HG03521 (cell line): ENCODE results near the gene RPL5.

Experiments
- ATAC-seq: cut with Tn5 transposase; IDR thresholded peaks from one replicate; pipeline ENCODE4 v1.9.1; 2021; ENCODE audit warnings: mild to moderate bottlenecking, moderate library complexity; ENCODE audit not compliant: unreplicated experiment

The RPL5 gene

GRCh38 chr1:92853299-92853698 lies 21.5 kb downstream of the RPL5 start:
- ATAC-seq = no peak

GRCh38 chr1:92854101-92854785 lies 22.4 kb downstream of the RPL5 start:
- ATAC-seq = no peak

- ATAC-seq = no peak
These were observed 23.4 kb downstream of the RPL5 start for GRCh38 chr1:92855236-92855635.

GRCh38 chr1:92857817-92858216 lies 26.0 kb downstream of the RPL5 start:
- ATAC-seq = no peak

- ATAC-seq = peak; percentile 55
These were observed 26.9 kb downstream of the RPL5 start for GRCh38 chr1:92858564-92859399.

- ATAC-seq = peak; percentile 12
These were observed 27.7 kb downstream of the RPL5 start for GRCh38 chr1:92859400-92860039.

GRCh38 chr1:92862605-92863004 lies 30.8 kb downstream of the RPL5 start:
- no peak for ATAC-seq

- ATAC-seq = no peak
These were observed 32.3 kb downstream of the RPL5 start for GRCh38 chr1:92864131-92864530.

- ATAC-seq = no peak
These were observed 38.8 kb downstream of the RPL5 start for GRCh38 chr1:92870591-92870990.

- no peak for ATAC-seq
These were observed 40.9 kb downstream of the RPL5 start for GRCh38 chr1:92872719-92873118.

- ATAC-seq = no peak
These were observed 43.1 kb downstream of the RPL5 start for GRCh38 chr1:92874987-92875386.

- no peak for ATAC-seq
These were observed 44.5 kb downstream of the RPL5 start for GRCh38 chr1:92876351-92876750.

GRCh38 chr1:92877081-92877711 lies 45.4 kb downstream of the RPL5 start:
- ATAC-seq = no peak

- ATAC-seq = no peak
These were observed 46.0 kb downstream of the RPL5 start for GRCh38 chr1:92877792-92878191.

GRCh38 chr1:92879316-92879968 lies 47.6 kb downstream of the RPL5 start:
- ATAC-seq = no peak

- no peak for ATAC-seq
These were observed 49.6 kb downstream of the RPL5 start for GRCh38 chr1:92881391-92881790.

GRCh38 chr1:92882819-92883218 lies 51.0 kb downstream of the RPL5 start:
- ATAC-seq = no peak

- ATAC-seq = no peak
These were observed 51.5 kb downstream of the RPL5 start for GRCh38 chr1:92883297-92883696.

GRCh38 chr1:92884195-92884594 lies 52.4 kb downstream of the RPL5 start:
- no peak for ATAC-seq

GRCh38 chr1:92886886-92887419 lies 55.1 kb downstream of the RPL5 start:
- ATAC-seq = no peak

GRCh38 chr1:92887465-92887864 lies 55.6 kb downstream of the RPL5 start:
- no peak for ATAC-seq
